DOHH2 (cell line): ENCODE results near the gene POLD4.
A peak's percentile ranks its signal among the peaks of the same experiment; 100 is the strongest.

Experiments used
- H3F3A ChIP-seq: fragments of 200-600 bp; sonication (generic), shearing (Covaris generic); 2 replicates; pipeline ENCODE4 v1.6.0; 2016; ENCODE audit warnings: antibody characterized with exemption, mild to moderate bottlenecking; ENCODE audit not compliant: control insufficient read depth, insufficient read depth
- H3K27ac ChIP-seq: fragments of 200-600 bp; sonication (generic); 2 replicates; pipeline ENCODE4 v1.5.1; 2014; ENCODE audit warnings: low read depth, mild to moderate bottlenecking, low read length, moderate library complexity
- H3K27me3 ChIP-seq: fragments of 200-600 bp; sonication (generic); 2 replicates; pipeline ENCODE4 v1.6.1; 2014; ENCODE audit warnings: mild to moderate bottlenecking, low read length, mixed read lengths; ENCODE audit not compliant: control insufficient read depth
- H3K36me3 ChIP-seq: fragments of 200-600 bp; sonication (generic); 2 replicates; pipeline ENCODE4 v1.6.1; 2014; ENCODE audit warnings: mild to moderate bottlenecking, low read length, moderate library complexity, mixed read lengths; ENCODE audit not compliant: control insufficient read depth
- H3K4me1 ChIP-seq: fragments of 200-600 bp; sonication (generic); 2 replicates; pipeline ENCODE4 v1.6.1; 2014; ENCODE audit warnings: mild to moderate bottlenecking, low read length, mixed read lengths; ENCODE audit not compliant: control insufficient read depth
- H3K4me2 ChIP-seq: fragments of 200-600 bp; sonication (generic); 2 replicates; pipeline ENCODE4 v1.6.0; 2014; ENCODE audit warnings: mild to moderate bottlenecking, low read length, moderate library complexity
- H3K4me3 ChIP-seq: fragments of 200-600 bp; sonication (generic); 2 replicates; pipeline ENCODE4 v1.5.1; 2014; ENCODE audit warnings: mild to moderate bottlenecking, low read length, mixed read lengths
- H3K79me2 ChIP-seq: fragments of 200-600 bp; sonication (generic); 2 replicates; pipeline ENCODE4 v1.6.1; 2014; ENCODE audit warnings: mild to moderate bottlenecking, low read length, mixed read lengths; ENCODE audit not compliant: control insufficient read depth
- H3K9me2 ChIP-seq: fragments of 200-600 bp; sonication (generic); replicated peaks from 2 replicates; pipeline ENCODE4 v1.6.1; 2014; ENCODE audit warnings: mild to moderate bottlenecking, low read length, mixed read lengths; ENCODE audit not compliant: control insufficient read depth
- H3K9me3 ChIP-seq: fragments of 200-600 bp; sonication (generic); 2 replicates; pipeline ENCODE4 v1.6.1; 2014; ENCODE audit warnings: antibody characterized with exemption, low read length, mixed read lengths; ENCODE audit not compliant: control insufficient read depth, insufficient read depth
- H4K20me1 ChIP-seq: fragments of 200-600 bp; sonication (generic); 2 replicates; pipeline ENCODE4 v1.6.0; 2014; ENCODE audit warnings: low read depth, mild to moderate bottlenecking, antibody characterized with exemption, low read length, moderate library complexity; ENCODE audit not compliant: control insufficient read depth, insufficient read depth
- EZH2phosphoT487 ChIP-seq: fragments of 200-600 bp; sonication (generic); IDR thresholded peaks from 2 replicates; pipeline ENCODE4 v1.6.1; 2017; ENCODE audit warnings: borderline replicate concordance, mild to moderate bottlenecking, antibody characterized with exemption, low read length, moderate library complexity, mixed read lengths
- TF ChIP-seq, protein P1 (sequence below): fragments of 200-600 bp; sonication (generic); IDR thresholded peaks from one replicate; pipeline ENCODE4 v1.5.1; 2014; ENCODE audit warnings: antibody characterized with exemption, mild to moderate bottlenecking, low read depth, low read length; ENCODE audit not compliant: poor library complexity, severe bottlenecking

POLD4 gene

DNA sequence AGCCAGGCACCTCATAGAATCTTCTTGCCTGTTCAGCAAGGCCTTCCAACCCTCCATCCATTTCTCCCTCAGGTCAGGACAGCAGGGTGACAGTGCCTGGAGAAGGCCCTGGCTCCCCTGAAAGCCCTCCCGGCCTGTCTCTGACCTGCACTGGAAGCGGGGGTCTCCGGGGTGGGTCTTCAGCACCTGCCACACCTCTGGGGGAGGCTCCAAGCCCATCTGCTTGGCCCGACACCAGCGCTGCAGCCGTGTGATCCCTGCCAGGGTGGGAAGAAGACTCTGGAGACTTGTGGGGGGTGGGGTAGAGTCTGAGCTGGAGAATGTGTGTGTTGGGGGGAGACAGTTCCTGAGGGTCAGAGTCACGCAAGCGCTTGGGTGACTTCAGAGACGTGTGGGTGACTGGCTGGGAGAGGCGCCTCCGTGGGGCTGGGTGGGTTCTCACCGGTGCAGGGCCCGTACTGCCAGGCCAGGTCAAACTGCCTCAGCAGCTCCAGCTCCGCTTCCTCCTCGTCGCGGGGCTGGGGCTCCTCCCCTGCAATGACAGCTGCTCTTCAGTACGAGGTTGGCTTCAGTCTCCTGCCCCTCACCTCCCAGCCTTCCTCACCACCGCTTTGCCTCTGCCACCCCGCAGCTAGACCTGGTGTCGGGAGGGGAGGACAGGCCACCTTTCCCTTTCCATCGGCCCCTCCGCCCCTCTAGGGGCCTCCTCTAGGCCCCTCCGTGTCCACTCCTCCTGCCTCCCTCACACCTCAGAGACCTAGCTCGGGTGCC is 615 bp downstream of the POLD4 start:
- TF ChIP-seq EZH2phosphoT487, result no peak
- TF ChIP-seq, protein P1, sequence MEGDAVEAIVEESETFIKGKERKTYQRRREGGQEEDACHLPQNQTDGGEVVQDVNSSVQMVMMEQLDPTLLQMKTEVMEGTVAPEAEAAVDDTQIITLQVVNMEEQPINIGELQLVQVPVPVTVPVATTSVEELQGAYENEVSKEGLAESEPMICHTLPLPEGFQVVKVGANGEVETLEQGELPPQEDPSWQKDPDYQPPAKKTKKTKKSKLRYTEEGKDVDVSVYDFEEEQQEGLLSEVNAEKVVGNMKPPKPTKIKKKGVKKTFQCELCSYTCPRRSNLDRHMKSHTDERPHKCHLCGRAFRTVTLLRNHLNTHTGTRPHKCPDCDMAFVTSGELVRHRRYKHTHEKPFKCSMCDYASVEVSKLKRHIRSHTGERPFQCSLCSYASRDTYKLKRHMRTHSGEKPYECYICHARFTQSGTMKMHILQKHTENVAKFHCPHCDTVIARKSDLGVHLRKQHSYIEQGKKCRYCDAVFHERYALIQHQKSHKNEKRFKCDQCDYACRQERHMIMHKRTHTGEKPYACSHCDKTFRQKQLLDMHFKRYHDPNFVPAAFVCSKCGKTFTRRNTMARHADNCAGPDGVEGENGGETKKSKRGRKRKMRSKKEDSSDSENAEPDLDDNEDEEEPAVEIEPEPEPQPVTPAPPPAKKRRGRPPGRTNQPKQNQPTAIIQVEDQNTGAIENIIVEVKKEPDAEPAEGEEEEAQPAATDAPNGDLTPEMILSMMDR, result no peak
- Histone ChIP-seq H3K4me2 (peak overlapping the region; percentile 97), H3K36me3 (peaks cover 33% of the 10 kb centered on the region), H3K79me2 (peaks cover 48% of the 10 kb centered on the region), H3K9me3 (no peaks in the 10 kb centered on the region), H3F3A (peaks cover 31% of the 10 kb centered on the region), H3K27me3 (no peaks in the 10 kb centered on the region), H3K4me1 (peaks cover 81% of the 10 kb centered on the region), H3K27ac (peak overlapping the region; percentile 99), H3K4me3 (peak overlapping the region; percentile 92), H4K20me1 (no peaks in the 10 kb centered on the region), H3K9me2 (no peaks in the 10 kb centered on the region)

DNA sequence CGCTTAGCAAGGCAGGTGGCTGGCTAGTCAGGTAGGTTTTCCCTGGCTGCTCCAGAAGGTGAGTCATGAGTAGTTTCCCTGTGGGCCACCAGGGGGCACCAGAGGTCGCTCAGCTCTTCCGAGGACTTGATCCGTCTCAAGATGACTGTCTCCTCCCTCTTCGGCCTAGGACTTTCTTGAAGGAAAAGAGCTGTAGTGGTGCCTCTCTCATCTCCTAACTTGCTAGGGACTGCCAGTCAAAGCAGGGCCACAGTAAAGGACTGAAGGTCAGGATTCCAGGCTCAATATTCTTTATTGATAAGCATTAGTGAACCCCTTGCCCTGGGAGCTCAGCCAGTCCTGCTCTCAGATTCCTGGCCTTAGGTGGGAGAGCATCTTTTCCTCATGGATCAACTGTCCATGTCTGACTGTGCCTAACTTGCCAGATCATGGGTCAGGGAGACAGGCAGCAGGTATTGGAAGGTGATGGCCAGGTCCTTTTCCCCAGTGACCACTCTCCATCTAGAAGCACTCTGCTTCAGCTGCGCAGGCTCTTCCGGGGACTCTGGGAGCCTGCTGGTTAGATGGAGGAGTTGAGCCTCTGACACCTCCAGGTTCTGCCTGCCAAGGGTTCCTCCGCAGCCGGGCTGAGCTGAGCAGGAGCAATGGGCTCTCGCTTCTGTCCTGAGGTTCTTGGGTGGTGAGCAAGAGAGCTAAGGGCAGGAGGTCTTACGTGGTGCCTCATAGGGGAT is 1.9 kb downstream of the POLD4 start:
- H3K9me3 ChIP-seq, result no peaks in the 10 kb centered on the region
- TF ChIP-seq, protein P1, result peak; percentile 92
- no peak for TF ChIP-seq EZH2phosphoT487
- H3K4me2 ChIP-seq, result peak overlapping the region; percentile 97
- peaks cover 44% of the 10 kb centered on the region for H3K79me2 ChIP-seq
- no peaks in the 10 kb centered on the region for H3K27me3 ChIP-seq
- H3K36me3 ChIP-seq, result peaks cover 33% of the 10 kb centered on the region
- H3K27ac ChIP-seq, result peak overlapping the region; percentile 99
- H3F3A ChIP-seq, result peaks cover 34% of the 10 kb centered on the region
- peaks cover 70% of the 10 kb centered on the region for H3K4me1 ChIP-seq
- peak overlapping the region; percentile 92 for H3K4me3 ChIP-seq
- H3K9me2 ChIP-seq, result no peaks in the 10 kb centered on the region
- H4K20me1 ChIP-seq, result no peaks in the 10 kb centered on the region

DNA sequence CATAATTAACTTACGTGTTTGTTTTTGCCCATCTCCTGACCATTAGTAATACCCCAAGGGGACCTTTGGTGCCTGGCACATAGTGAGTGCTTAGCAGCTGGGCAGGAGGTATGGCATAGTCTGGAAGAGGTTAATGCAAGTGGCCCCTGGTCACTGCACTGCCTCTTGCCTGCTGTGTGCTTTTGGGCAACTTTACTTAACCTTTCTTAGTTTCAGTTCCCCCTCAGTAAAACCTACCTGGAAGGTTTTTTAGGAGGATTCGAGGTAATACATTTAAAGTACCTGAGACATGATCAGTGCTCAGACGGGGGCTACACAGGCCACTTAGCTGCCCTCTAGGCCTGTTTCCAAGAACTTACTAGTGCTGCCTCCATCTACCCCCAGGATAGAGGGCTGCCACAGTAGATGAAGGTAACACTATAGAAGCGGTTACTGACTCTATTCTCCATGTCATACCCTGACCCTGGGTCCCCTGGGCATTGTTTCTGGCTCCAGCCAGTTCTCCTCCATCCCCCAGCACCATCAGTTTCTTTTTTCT is 3.3 kb downstream of the POLD4 start:
- H3K4me2 ChIP-seq, result peak overlapping the region; percentile 31
- peaks cover 37% of the 10 kb centered on the region for H3F3A ChIP-seq
- H4K20me1 ChIP-seq, result no peaks in the 10 kb centered on the region
- TF ChIP-seq, protein P1, result no peak
- no peak for TF ChIP-seq EZH2phosphoT487
- H3K9me2 ChIP-seq, result no peaks in the 10 kb centered on the region
- peaks cover 33% of the 10 kb centered on the region for H3K36me3 ChIP-seq
- no peaks in the 10 kb centered on the region for H3K9me3 ChIP-seq
- H3K4me3 ChIP-seq, result no peak overlapping the region
- H3K27ac ChIP-seq, result no peak overlapping the region
- no peaks in the 10 kb centered on the region for H3K27me3 ChIP-seq
- H3K79me2 ChIP-seq, result peaks cover 30% of the 10 kb centered on the region
- H3K4me1 ChIP-seq, result peaks cover 70% of the 10 kb centered on the region
